Osteocyte (in vitro differentiated cells): ENCODE results near the gene ASTN1. TPM values are rescaled to one million over a fixed set of nuclear protein-coding genes. Genes with fewer than 3 reads are reported as not detected.

Source experiments
- DNase-seq: peaks from one replicate; pipeline ENCODE4 v3.0.0; 2021; ENCODE audit warnings: mixed read lengths; ENCODE audit not compliant: unreplicated experiment; ENCODE audit errors: extremely low spot score
- H3K27ac Mint-ChIP-seq: one replicate; pipeline ENCODE4 v1.8.0; 2021; ENCODE audit warnings: mild to moderate bottlenecking, mixed read lengths; ENCODE audit not compliant: unreplicated experiment
- H3K27me3 Mint-ChIP-seq: one replicate; pipeline ENCODE4 v1.8.0; 2021; ENCODE audit warnings: mixed read lengths; ENCODE audit not compliant: unreplicated experiment
- H3K36me3 Mint-ChIP-seq: one replicate; pipeline ENCODE4 v1.8.0; 2021; ENCODE audit warnings: mixed read lengths; ENCODE audit not compliant: unreplicated experiment
- H3K4me1 Mint-ChIP-seq: one replicate; pipeline ENCODE4 v1.8.0; 2021; ENCODE audit warnings: mixed read lengths; ENCODE audit not compliant: unreplicated experiment
- H3K4me3 Mint-ChIP-seq: one replicate; pipeline ENCODE4 v1.8.0; 2021; ENCODE audit warnings: mild to moderate bottlenecking, moderate library complexity, mixed read lengths; ENCODE audit not compliant: unreplicated experiment
- H3K9me3 Mint-ChIP-seq: one replicate; pipeline ENCODE4 v1.8.0; 2021; ENCODE audit warnings: mixed read lengths; ENCODE audit not compliant: unreplicated experiment
- CTCF ChIP-seq: fragments of 200-600 bp; sonication (generic); IDR thresholded peaks from 2 replicates; pipeline ENCODE4 v1.5.0; 2021; ENCODE audit warnings: antibody characterized with exemption, mild to moderate bottlenecking, moderate library complexity
- total RNA-seq: library from RNA; stranded (reverse); gene quantifications from 2 replicates; pipeline ENCODE4 v1.2.1, GENCODE V29; 2021

Gene ASTN1
- total RNA-seq, 1 donor from 2014 or later: not detected

DNA sequence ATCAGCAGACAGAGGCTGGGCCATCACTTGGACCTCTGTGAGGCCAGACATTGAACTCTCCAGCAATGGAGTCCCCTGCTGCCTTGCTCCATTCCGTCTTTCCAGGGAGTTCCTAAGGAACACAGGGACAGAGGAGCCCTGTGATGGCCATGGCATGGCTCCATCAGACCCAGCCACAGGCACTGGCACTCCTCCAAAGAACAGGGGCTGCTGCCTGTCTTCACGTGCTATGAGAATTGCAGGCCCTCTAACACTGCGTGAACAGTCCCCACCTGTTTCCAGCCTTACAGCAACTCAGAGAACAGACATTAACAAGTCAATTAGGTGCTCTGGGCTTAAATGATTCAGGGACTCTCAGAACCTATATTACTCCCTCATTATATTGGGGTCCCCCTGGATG, 140.8 kb downstream of the ASTN1 start:
- H3K4me3 Mint-ChIP-seq: no peak overlapping the region
- TF ChIP-seq CTCF: no peak
- H3K36me3 Mint-ChIP-seq: no peaks in the 10 kb centered on the region

GRCh38 chr1:177023249-177023648, 141.3 kb downstream of the ASTN1 start:
- H3K4me1 Mint-ChIP-seq: no peaks in the 10 kb centered on the region
- DNase-seq: no peak

More for the DNA sequence above, 140.8 kb downstream of the ASTN1 start:
- DNase-seq: no peak
- no peak overlapping the region for H3K27ac Mint-ChIP-seq
- no peaks in the 10 kb centered on the region for H3K27me3 Mint-ChIP-seq
- H3K4me1 Mint-ChIP-seq: no peaks in the 10 kb centered on the region
- peaks cover 12% of the 10 kb centered on the region for H3K9me3 Mint-ChIP-seq

GRCh38 chr1:177021687-177022086, 142.8 kb downstream of the ASTN1 start:
- no peak overlapping the region for H3K27ac Mint-ChIP-seq
- H3K27me3 Mint-ChIP-seq: no peaks in the 10 kb centered on the region
- H3K4me1 Mint-ChIP-seq: no peaks in the 10 kb centered on the region
- H3K4me3 Mint-ChIP-seq: no peak overlapping the region
- H3K9me3 Mint-ChIP-seq: peaks cover 12% of the 10 kb centered on the region
- H3K36me3 Mint-ChIP-seq: no peaks in the 10 kb centered on the region
- no peak for TF ChIP-seq CTCF
- no peak for DNase-seq

More at GRCh38 chr1:177023249-177023648, 141.3 kb downstream of the ASTN1 start:
- Mint-ChIP-seq H3K27ac (no peak overlapping the region), H3K9me3 (peaks cover 15% of the 10 kb centered on the region), H3K27me3 (no peaks in the 10 kb centered on the region), H3K36me3 (no peaks in the 10 kb centered on the region), H3K4me3 (no peak overlapping the region)
- TF ChIP-seq CTCF: no peak

- no peak overlapping the region for H3K4me3 Mint-ChIP-seq
- TF ChIP-seq CTCF: no peak
- H3K27me3 Mint-ChIP-seq: no peaks in the 10 kb centered on the region
- no peaks in the 10 kb centered on the region for H3K4me1 Mint-ChIP-seq
- peaks cover 7% of the 10 kb centered on the region for H3K9me3 Mint-ChIP-seq
- DNase-seq: no peak
- H3K36me3 Mint-ChIP-seq: no peaks in the 10 kb centered on the region
- H3K27ac Mint-ChIP-seq: no peak overlapping the region
These were observed 143.5 kb downstream of the ASTN1 start for GRCh38 chr1:177020851-177021589.

- no peaks in the 10 kb centered on the region for H3K27me3 Mint-ChIP-seq
- H3K27ac Mint-ChIP-seq: no peak overlapping the region
- H3K9me3 Mint-ChIP-seq: peaks cover 7% of the 10 kb centered on the region
- H3K36me3 Mint-ChIP-seq: no peaks in the 10 kb centered on the region
- no peak overlapping the region for H3K4me3 Mint-ChIP-seq
- H3K4me1 Mint-ChIP-seq: no peaks in the 10 kb centered on the region
- no peak for DNase-seq
- TF ChIP-seq CTCF: no peak
These were observed 147.1 kb downstream of the ASTN1 start for GRCh38 chr1:177017287-177017852.
